Measurements from ENCODE around the gene MEMO1. TPM values are rescaled to one million over a fixed set of nuclear protein-coding genes. Genes with fewer than 3 reads are reported as not detected.

Gene MEMO1
- total and polyA plus RNA-seq, 9 of the 15 experiments (the other 6 are each of a cell fraction or from before 2014, with no cell fraction given), result 22.1 to 87.7 (median 61.2) TPM

GRCh38 chr2:32010670-32011484 is at the start of gene MEMO1 (continued):
- TF ChIP-seq ETS1 (conservative IDR thresholded peaks at IDR 0.05; ENCODE audit: control insufficient read depth, low read depth, low read length) (peak; percentile 78), ZNF512 (tag; IDR thresholded peaks at IDR 0.05) (no peak), ZKSCAN1 (IDR thresholded peaks at IDR 0.05; ENCODE audit: low read depth, low read length) (0 out of 2 replicates have a peak, but pooled peaks have one; percentile 42), CBX1 (IDR thresholded peaks at IDR 0.05; ENCODE audit: low read depth) (peak; percentile 72; the same call in 1 of the 2 replicates), MAX (CRISPR knock-in tag; IDR thresholded peaks at IDR 0.05) (peak; percentile 92), RCOR1 (IDR thresholded peaks at IDR 0.05; ENCODE audit: borderline replicate concordance in 1 of 2, low read depth in 2 of 2, low read length in 2 of 2) (peak in 1 of 2 experiments; percentile 8; a peak in 1 of 4 replicates), NFIX (CRISPR knock-in tag; IDR thresholded peaks at IDR 0.05; ENCODE audit: low read depth) (no peak), SMARCB1 (IDR thresholded peaks at IDR 0.05; ENCODE audit: insufficient read length, low read depth) (no peak), ZNF134 (CRISPR knock-in tag; conservative IDR thresholded peaks at IDR 0.05) (0 out of 2 replicates have a peak, but pooled peaks have one; percentile 49), HMG20B (CRISPR knock-in tag; IDR thresholded peaks at IDR 0.05) (no peak), ZNF316 (IDR thresholded peaks at IDR 0.05) (no peak; the same call in 1 of the 2 replicates), KAT7 (CRISPR knock-in tag; IDR thresholded peaks at IDR 0.05; ENCODE audit: borderline replicate concordance) (peak; percentile 90; the same call in 1 of the 2 replicates), ZNF589 (CRISPR knock-in tag; IDR thresholded peaks at IDR 0.05; ENCODE audit: low read depth) (peak; percentile 43; the same call in 1 of the 2 replicates), ILK (tag; IDR thresholded peaks at IDR 0.05; ENCODE audit: borderline replicate concordance, low read depth) (no peak), ZBTB26 (CRISPR knock-in tag; IDR thresholded peaks at IDR 0.05) (no peak), HNRNPLL (IDR thresholded peaks at IDR 0.05; ENCODE audit: low read depth, low read length, poor library complexity, severe bottlenecking) (peak; percentile 29), HNRNPL (IDR thresholded peaks at IDR 0.05; ENCODE audit: low read depth, low read length) (peak; percentile 90), ZNF707 (CRISPR knock-in tag; conservative IDR thresholded peaks at IDR 0.05) (no peak), ZSCAN29 (IDR thresholded peaks at IDR 0.05) (peak; percentile 95), TEAD1 (CRISPR knock-in tag; IDR thresholded peaks at IDR 0.05) (peak; percentile 83 to 98), NCOA2 (IDR thresholded peaks at IDR 0.05; ENCODE audit: partially characterized antibody in 2 of 2) (no peak), ATF4 (CRISPR knock-in tag; IDR thresholded peaks at IDR 0.05) (peak; percentile 34; the same call in 1 of the 2 replicates), RAD51 (IDR thresholded peaks at IDR 0.05; ENCODE audit: borderline replicate concordance, low read depth) (peak; percentile 42; the same call in 1 of the 2 replicates)
